Progenitor cell of endocrine pancreas (in vitro differentiated cells): Measurements from ENCODE around the gene PDZRN4. TPM values are rescaled to one million over a fixed set of nuclear protein-coding genes. Genes with fewer than 3 reads are reported as not detected.
"Not testable (repeated sequence)": the region's sequence is repeated elsewhere in the genome, so short reads cannot be mapped to it uniquely, and the experiment has no call there.

Source experiments
- DNase-seq: peaks from one replicate; pipeline ENCODE4 v3.0.0; 2021; ENCODE audit warnings: low spot score; ENCODE audit not compliant: unreplicated experiment
- H3K27ac Mint-ChIP-seq: 2 replicates; pipeline ENCODE4 v1.8.0; 2021; ENCODE audit warnings: mild to moderate bottlenecking, moderate library complexity, mixed read lengths
- H3K27me3 Mint-ChIP-seq: 2 replicates; pipeline ENCODE4 v1.8.0; 2021; ENCODE audit warnings: mixed read lengths
- H3K36me3 Mint-ChIP-seq: 2 replicates; pipeline ENCODE4 v1.8.0; 2022; ENCODE audit warnings: mixed read lengths; ENCODE audit not compliant: insufficient read depth
- H3K4me1 Mint-ChIP-seq: 2 replicates; pipeline ENCODE4 v1.8.0; 2021; ENCODE audit warnings: low read depth, mixed read lengths
- H3K4me3 Mint-ChIP-seq: 2 replicates; pipeline ENCODE4 v1.8.0; 2021; ENCODE audit warnings: low read depth, mild to moderate bottlenecking, moderate library complexity, mixed read lengths
- H3K9me3 Mint-ChIP-seq: 2 replicates; pipeline ENCODE4 v1.8.0; 2021; ENCODE audit warnings: low read depth, mixed read lengths
- CTCF ChIP-seq: fragments of 200-600 bp; sonication (generic); IDR thresholded peaks from one replicate; pipeline ENCODE4 v1.5.0; 2021; ENCODE audit warnings: antibody characterized with exemption, mild to moderate bottlenecking; ENCODE audit not compliant: unreplicated experiment
- total RNA-seq: library from RNA; stranded (reverse); gene quantifications from 2 replicates; pipeline ENCODE4 v1.2.1, GENCODE V29; 2021

Gene PDZRN4
- total RNA-seq, 1 donor from 2014 or later: 0.12 TPM

DNA sequence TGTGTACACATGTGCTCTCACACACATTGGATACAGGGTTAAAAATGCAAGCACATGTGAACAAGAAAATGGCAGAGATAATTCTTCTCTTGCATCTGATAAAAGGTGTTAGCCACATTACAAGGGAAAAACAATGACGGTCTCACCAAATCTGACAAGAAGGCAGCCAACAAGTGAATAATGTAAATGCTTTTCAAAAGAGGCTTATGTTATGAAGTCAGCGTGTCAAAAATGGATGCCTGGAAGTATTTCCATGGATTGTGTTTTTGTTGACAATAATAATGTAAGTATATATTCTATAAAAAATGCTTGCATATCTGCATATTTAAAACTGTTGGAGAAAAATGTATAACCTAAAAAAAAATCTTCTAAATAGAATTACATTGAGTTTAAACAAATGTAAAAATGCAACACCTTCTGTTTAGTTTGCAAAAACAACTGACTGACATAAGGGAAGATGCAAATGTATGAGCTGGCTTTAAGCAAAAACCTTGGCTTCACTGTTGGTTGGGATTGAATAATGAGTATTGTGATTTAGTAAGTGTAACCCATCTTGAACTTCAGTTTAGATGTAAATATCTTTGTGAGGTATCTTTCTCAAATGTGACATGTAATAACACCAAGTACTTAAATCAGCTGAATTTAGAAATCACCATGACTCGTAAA is 424.9 kb downstream of the PDZRN4 start:
- peaks cover 3% of the 10 kb centered on the region for H3K9me3 Mint-ChIP-seq
- H3K4me3 Mint-ChIP-seq: no peak overlapping the region
- H3K27me3 Mint-ChIP-seq: no peaks in the 10 kb centered on the region
- no peak for DNase-seq
- H3K27ac Mint-ChIP-seq: no peak overlapping the region
- H3K4me1 Mint-ChIP-seq: no peaks in the 10 kb centered on the region
- TF ChIP-seq CTCF: no peak
- H3K36me3 Mint-ChIP-seq: no peaks in the 10 kb centered on the region

DNA sequence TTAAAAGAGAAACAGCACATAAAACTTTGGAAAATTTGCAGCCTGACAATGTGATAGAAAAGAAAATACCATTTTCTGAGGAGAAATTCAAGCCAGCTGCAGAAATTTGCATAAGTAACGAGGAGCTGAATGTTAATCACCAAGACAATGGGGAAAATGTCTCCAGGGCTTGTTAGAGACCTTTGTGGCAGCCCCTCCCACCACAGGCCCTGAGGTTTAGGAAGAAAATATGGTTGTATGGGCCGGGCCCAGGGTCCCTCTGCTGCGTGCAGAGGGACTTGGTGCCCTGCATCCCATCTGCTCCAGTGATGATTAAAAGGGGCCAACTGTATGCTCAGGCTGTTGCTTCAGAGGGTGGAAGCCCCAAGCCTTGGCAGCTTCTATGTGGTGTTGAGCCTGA is 427.1 kb downstream of the PDZRN4 start:
- H3K4me3 Mint-ChIP-seq, H3K27ac Mint-ChIP-seq, H3K36me3 Mint-ChIP-seq, DNase-seq, H3K27me3 Mint-ChIP-seq, H3K4me1 Mint-ChIP-seq, H3K9me3 Mint-ChIP-seq: not testable (repeated sequence)

DNA sequence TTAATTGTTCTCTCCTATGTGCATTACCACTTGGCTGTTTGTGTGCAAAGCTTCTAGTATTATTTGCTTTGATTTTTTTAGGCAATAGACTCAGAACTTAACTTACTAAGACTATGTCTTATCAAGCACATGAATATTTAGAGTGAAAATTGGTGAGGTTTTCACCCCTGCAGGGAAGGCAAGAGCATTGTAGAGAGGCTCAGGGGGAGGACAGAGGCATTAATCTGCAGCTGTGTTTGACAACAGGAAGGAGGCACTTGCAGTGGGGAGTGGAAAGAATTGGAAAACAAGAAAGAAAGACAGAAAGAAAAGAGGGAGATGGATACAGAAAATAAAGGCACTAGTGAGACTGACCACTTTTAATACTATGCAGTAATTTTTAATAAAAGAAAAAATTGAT is 431.6 kb downstream of the PDZRN4 start:
- no peaks in the 10 kb centered on the region for H3K36me3 Mint-ChIP-seq

GRCh38 chr12:41621291-41621690 is 433.2 kb downstream of the PDZRN4 start:
- Mint-ChIP-seq H3K4me3 (no peak overlapping the region), H3K36me3 (no peaks in the 10 kb centered on the region), H3K27ac (no peak overlapping the region), H3K27me3 (no peaks in the 10 kb centered on the region), H3K9me3 (peaks cover 3% of the 10 kb centered on the region), H3K4me1 (peaks cover 8% of the 10 kb centered on the region)
- no peak for DNase-seq
- TF ChIP-seq CTCF: no peak

More for the DNA sequence above, 431.6 kb downstream of the PDZRN4 start:
- no peak for DNase-seq
- Mint-ChIP-seq H3K4me3 (no peak overlapping the region), H3K9me3 (peaks cover 3% of the 10 kb centered on the region), H3K27me3 (no peaks in the 10 kb centered on the region), H3K27ac (no peak overlapping the region), H3K4me1 (peaks cover 8% of the 10 kb centered on the region)
- no peak for TF ChIP-seq CTCF
